Epithelial cell of esophagus (primary cell): ENCODE data around the gene GLA.

Experiments
- DNase-seq: peaks from one replicate; pipeline ENCODE4 v3.0.0; 2010; ENCODE audit warnings: low read depth
- H3K4me3 ChIP-seq: 2 replicates; pipeline ENCODE4 v1.5.1; 2011; ENCODE audit warnings: mild to moderate bottlenecking, low read length, control low read depth
- TF ChIP-seq, protein P1 (sequence below): IDR thresholded peaks from 2 replicates; pipeline ENCODE4 v1.5.1; 2011; ENCODE audit warnings: low read depth, mild to moderate bottlenecking, low read length, control low read depth, inconsistent platforms; ENCODE audit not compliant: insufficient read depth; ENCODE audit errors: missing control alignments

Gene GLA

GRCh38 chrX:101416691-101417090 lies 9.0 kb upstream of the GLA start:
- TF ChIP-seq, protein P1, sequence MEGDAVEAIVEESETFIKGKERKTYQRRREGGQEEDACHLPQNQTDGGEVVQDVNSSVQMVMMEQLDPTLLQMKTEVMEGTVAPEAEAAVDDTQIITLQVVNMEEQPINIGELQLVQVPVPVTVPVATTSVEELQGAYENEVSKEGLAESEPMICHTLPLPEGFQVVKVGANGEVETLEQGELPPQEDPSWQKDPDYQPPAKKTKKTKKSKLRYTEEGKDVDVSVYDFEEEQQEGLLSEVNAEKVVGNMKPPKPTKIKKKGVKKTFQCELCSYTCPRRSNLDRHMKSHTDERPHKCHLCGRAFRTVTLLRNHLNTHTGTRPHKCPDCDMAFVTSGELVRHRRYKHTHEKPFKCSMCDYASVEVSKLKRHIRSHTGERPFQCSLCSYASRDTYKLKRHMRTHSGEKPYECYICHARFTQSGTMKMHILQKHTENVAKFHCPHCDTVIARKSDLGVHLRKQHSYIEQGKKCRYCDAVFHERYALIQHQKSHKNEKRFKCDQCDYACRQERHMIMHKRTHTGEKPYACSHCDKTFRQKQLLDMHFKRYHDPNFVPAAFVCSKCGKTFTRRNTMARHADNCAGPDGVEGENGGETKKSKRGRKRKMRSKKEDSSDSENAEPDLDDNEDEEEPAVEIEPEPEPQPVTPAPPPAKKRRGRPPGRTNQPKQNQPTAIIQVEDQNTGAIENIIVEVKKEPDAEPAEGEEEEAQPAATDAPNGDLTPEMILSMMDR = no peak
- DNase-seq = no peak
- no peak overlapping the region for H3K4me3 ChIP-seq

- no peak overlapping the region for H3K4me3 ChIP-seq
- peak; percentile 73 for DNase-seq
- TF ChIP-seq, protein P1 = peak; percentile 66
These were observed 7.7 kb upstream of the GLA start for GRCh38 chrX:101415180-101416145.

DNA sequence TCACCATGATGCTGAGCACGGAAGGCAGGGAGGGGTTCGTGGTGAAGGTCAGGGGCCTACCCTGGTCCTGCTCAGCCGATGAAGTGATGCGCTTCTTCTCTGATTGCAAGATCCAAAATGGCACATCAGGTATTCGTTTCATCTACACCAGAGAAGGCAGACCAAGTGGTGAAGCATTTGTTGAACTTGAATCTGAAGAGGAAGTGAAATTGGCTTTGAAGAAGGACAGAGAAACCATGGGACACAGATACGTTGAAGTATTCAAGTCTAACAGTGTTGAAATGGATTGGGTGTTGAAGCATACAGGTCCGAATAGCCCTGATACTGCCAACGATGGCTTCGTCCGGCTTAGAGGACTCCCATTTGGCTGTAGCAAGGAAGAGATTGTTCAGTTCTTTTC lies 4.3 kb upstream of the GLA start:
- TF ChIP-seq, protein P1 = no peak
- H3K4me3 ChIP-seq = no peak overlapping the region
- DNase-seq = no peak

DNA sequence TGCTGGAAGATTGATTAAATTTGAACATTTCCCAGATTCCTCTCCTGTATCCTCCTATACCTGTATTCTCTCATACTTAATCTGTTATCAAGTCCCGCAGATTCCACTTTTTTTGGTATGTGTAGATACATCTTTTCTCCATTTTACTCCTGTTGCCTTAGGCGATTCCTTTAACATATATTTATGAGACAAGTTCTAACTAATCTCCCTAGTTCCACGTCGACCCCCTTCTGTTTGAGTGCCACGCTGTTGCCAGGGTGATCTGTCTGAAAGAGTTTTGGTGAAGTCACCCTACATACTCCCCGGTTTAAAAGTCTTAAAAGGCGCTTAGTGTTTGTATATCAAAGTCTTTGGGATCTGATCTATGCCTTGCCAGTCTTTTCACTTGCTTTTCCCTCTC lies 2.7 kb upstream of the GLA start:
- TF ChIP-seq, protein P1 = no peak
- DNase-seq = peak; percentile 42
- H3K4me3 ChIP-seq = peak overlapping the region; percentile 77

DNA sequence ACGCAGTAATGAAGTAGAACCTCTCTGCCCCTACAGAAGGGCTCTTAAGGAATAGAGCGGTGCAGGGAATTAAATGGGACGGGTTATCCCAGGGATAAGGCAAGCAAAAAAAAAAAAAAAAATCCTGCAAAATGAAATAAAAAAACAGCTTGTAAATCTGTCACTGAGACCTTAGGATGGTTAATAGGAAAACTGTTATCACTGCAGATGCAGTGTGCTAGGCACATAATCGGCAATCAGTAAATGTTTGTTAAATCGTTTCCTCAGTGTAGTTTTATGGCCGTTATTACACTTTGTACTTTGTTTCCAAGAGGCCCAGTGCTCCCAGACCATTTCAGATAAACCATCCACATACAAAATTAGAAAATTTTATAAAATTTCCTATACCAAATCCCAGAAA lies 1.3 kb upstream of the GLA start:
- DNase-seq = no peak
- TF ChIP-seq, protein P1 = no peak

GRCh38 chrX:101408532-101408841 lies 762 bp upstream of the GLA start:
- DNase-seq = no peak
- peak overlapping the region; percentile 77 for H3K4me3 ChIP-seq
- TF ChIP-seq, protein P1 = no peak

More for the DNA sequence above, 1.3 kb upstream of the GLA start:
- H3K4me3 ChIP-seq = peak overlapping the region; percentile 77

- TF ChIP-seq, protein P1 = no peak
- H3K4me3 ChIP-seq = peak overlapping the region; percentile 77
- DNase-seq = no peak
These were observed 468 bp downstream of the GLA start for GRCh38 chrX:101407167-101407747.
